ENCODE measurements around the gene SMU1. TPM values are rescaled to one million over a fixed set of nuclear protein-coding genes. Genes with fewer than 3 reads are reported as not detected.

Gene SMU1
- total RNA-seq (2022; extraction: Qiagen RNA extraction; ENCODE audit: low read depth): 17.3 to 21.3 TPM (median 19.0 TPM) in 5 replicates

GRCh38 chr9:33076046-33077004 is at the start of gene SMU1:
SMU1 (minus strand) TSS chr9:33076674; CDS start chr9:33076608, 66 bp downstream.

DNA sequence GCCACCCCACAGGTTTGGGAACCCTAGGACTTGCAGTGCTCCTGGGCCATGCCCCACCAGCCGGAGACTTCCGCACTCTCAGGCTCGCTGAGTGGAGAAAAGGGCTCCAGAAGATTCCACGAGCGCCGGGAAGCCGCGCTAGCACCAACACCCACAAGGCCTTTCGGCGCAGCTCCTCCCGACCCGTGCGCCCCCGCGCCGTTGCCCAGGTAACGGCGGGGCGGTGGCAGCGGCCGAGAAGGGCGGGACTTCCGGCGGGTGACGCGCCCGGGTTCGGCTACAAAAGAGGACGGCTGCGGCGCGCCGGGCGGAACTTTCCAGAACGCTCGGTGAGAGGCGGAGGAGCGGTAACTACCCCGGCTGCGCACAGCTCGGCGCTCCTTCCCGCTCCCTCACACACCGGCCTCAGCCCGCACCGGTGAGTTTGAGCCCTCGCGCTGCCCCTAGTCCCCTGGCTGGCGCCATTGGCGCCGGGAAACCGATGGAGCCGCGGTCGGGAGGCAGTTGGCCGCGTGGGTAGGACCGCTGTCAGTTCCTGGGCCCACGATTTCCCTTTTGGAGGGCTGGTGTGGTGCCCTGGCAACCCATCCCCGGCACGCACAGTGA is 51.4 kb downstream of the SMU1 start, which contains the start of gene DNAJA1:
DNAJA1 (plus strand) TSS at position 308 of the 606 bp plus-strand sequence. CDS start 1,212 bp downstream, outside the sequence.

Other genes starting within 250 kb of the SMU1 start
- 36.9 to 47.4 TPM (median 39.1 TPM) in 5 replicates for gene APTX, start 75.0 kb downstream of the SMU1 start, total RNA-seq (2022; extraction: Qiagen RNA extraction; ENCODE audit: low read depth)
- 220 to 260 TPM (median 241 TPM) in 5 replicates for gene DNAJA1, start 51.4 kb downstream of the SMU1 start, total RNA-seq (2022; extraction: Qiagen RNA extraction; ENCODE audit: low read depth)
- gene B4GALT1, start 90.7 kb upstream of the SMU1 start, total RNA-seq (2022; extraction: Qiagen RNA extraction; ENCODE audit: low read depth): 175 to 223 TPM (median 220 TPM) in 5 replicates
- gene SPINK4, start 163.5 kb upstream of the SMU1 start, total RNA-seq (2022; extraction: Qiagen RNA extraction; ENCODE audit: low read depth): not detected in 5 replicates
- 135 to 147 TPM (median 138 TPM) in 5 replicates for gene BAG1, start 188.0 kb upstream of the SMU1 start, total RNA-seq (2022; extraction: Qiagen RNA extraction; ENCODE audit: low read depth)
- gene CHMP5, start 188.4 kb upstream of the SMU1 start, total RNA-seq (2022; extraction: Qiagen RNA extraction; ENCODE audit: low read depth): 68.1 to 81.0 TPM (median 73.3 TPM) in 5 replicates
- 28.2 to 32.3 TPM (median 31.9 TPM) in 5 replicates for gene NFX1, start 213.8 kb upstream of the SMU1 start, total RNA-seq (2022; extraction: Qiagen RNA extraction; ENCODE audit: low read depth)